Glomerular endothelial cell (primary cell): ENCODE results near the gene INPP5A. TPM values are rescaled to one million over a fixed set of nuclear protein-coding genes. Genes with fewer than 3 reads are reported as not detected.
"Not testable (repeated sequence)": the region's sequence is repeated elsewhere in the genome, so short reads cannot be mapped to it uniquely, and the experiment has no call there.

Experiments used
- DNase-seq: peaks from one replicate; pipeline ENCODE4 v3.0.0-alpha.2; 2011; ENCODE audit warnings: low read depth, low spot score; ENCODE audit errors: extremely low read depth
- total RNA-seq: library from RNA; depleted of rRNA; stranded (reverse); fragments of >200 nt; gene quantifications from 2 replicates; pipeline ENCODE4 v1.2.3, GENCODE V29; 2015

Gene INPP5A
- total RNA-seq, 1 donor from 2014 or later: 43.9 TPM

GRCh38 chr10:132546567-132547420 lies 9.2 kb downstream of the INPP5A start:
- DNase-seq: no peak

DNA sequence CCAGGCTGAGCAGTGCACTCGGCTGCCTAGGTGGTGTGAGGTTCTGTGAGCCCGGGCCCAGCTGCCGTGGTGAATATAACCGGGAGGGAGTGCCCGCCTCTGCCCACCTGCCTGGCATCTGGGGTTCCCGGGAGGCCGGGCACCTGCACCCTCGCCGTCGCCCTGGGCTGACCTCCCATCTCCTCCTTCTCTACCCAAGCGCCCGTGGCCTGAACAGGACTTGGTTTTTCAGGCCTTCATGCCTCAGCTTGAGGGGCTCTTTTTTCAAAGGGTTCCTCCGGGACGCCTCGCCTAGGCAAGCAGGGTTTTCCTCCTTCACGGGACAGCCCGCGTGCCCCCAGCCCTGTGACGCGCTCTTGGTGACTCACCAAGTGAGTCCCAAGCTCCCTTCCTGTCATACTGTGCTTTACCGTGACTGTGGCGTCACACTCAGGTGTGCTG lies 9.9 kb downstream of the INPP5A start:
- DNase-seq: no peak

- DNase-seq: no peak
Observed at GRCh38 chr10:132548106-132548823, 10.7 kb downstream of the INPP5A start.

DNA sequence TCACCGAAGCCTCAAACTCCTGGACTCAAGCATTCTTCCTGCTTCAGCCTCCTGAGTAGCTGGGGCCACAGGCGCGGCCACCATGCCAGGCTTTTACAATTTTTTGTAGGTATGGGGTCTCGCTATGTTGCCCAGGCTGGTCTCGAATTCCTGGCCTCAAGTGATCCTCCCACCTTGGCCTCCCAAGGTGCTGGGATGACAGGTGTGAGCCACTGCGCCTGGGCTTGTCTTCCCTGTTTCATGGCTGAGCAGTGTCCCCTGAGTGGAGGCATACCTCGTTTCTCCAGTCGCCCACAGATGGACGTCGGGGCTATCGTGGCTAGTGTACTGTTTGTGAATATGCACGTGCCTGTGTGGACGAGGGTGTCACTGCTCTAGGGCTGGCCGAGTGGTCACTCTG lies 11.3 kb downstream of the INPP5A start:
- DNase-seq: no peak

DNA sequence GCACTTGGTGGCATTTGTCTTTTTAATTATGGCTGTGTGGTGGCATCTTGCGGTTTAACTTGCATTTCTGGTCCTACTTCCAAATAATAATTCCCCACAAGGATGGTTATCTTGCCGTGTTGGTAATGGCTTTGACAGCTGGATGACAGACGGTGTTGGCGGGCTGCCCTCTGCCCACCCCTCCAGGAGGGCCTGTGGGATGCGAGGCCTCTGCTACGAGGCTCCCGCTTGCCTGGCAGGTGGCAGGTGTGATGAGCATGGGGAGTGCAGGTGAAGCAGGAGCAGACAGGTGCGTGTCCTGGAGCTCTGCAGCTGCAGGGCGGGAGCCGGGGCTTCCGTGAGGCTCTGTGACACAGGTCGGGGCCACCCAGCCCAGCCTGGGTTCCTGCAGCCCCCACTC lies 11.8 kb downstream of the INPP5A start:
- no peak for DNase-seq

DNA sequence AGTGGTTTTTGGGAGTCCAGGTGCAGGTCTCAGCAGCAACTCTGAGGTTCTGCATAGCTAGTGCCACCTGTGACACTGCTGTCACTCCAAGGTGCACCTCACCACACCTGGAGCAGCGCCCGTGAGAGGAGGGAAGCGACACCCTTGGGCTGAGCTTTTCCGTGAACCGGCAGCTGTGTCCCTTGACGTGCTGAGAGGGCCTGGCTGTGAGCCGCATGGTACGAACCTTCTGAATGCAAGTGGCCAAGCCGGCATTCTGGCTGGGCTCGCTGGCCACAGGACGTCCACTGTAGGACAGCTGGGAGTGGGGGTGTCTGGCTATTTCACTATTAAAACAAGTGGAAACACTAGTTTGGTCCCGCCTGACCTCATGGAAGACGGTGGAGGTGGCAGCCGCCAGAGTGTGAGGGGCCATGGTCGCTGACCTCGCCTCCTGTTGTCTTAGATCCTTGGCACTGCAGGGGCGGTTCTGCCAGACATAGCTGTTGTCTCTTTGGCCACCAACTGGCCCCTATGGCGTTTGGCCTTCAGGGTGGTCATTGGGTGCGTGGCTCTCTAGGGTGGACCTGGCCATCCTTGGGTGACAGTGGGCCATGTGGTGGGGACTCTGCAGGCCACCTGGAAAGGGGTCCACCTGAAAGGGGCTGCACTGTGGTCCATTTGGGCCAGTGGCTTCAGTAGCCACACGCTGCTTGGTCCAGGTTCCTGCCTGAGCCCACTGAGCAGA lies 12.9 kb downstream of the INPP5A start:
- DNase-seq: no peak

DNA sequence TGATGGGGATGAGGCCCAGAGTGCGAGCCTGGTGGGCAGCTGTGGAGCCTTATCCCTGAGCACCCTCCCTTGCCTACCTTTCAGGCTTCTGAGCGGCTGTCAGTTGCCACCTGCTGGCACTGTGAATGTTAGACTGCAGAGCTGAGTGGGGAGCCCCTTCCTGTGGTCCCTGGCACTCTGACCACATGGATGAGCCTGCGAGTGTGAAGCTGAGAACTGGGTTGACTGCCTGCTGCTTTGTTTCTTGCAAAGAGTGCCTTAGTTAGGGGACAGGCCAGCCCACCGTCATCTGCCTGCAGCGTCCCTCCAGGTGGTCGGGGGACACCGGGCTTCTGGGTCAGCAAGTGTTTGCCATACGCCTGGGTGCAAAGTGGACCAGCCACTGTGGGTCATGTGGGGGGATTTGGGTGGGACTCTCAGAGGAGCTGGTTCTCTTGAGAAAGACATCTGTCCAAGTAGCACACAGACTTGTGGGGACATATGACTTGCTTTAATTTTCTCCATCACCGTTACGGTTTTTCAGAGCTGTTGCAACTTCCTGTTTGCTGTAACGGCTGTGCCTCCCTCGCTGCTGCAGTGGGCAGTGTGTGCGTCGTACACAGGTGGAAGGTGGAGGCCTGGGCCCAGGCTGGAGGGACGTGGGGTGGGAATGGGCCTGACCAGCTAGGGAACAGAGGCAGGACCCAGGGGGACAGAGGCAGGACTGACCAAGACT lies 13.7 kb downstream of the INPP5A start:
- no peak for DNase-seq

DNA sequence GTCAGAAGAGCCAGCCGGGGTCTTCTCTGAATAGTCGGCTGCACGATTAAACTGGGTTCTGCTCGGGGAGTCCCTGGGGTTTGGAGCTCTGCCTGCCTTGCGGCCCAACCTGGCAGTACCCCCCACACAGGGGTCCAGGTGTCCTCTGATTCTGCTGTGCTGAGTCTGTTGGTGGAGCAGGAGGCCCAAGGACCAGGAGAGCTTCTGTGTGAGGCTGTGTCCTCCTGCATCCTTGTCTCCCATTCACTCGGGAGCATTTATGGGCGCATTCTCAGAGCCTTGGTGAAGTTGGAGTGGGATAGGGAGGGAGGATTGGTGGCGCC lies 14.2 kb downstream of the INPP5A start:
- no peak for DNase-seq

DNA sequence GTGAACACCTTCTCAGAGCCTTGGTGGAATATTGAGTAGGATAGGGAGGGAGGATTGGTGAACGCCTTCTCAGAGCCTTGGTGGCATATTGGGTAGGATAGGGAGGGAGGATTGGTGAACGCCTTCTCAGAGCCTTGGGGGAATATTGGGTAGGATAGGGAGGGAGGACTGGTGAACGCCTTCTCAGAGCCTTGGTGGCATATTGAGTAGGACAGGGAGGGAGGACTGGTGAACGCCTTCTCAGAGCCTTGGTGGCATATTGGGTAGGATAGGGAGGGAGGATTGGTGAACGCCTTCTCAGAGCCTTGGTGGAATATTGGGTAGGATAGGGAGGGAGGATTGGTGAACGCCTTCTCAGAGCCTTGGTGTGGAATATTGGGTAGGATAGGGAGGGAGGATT lies 15.0 kb downstream of the INPP5A start:
- DNase-seq: not testable (repeated sequence)

GRCh38 chr10:132553568-132553967 lies 16.0 kb downstream of the INPP5A start:
- DNase-seq: not testable (repeated sequence)

DNA sequence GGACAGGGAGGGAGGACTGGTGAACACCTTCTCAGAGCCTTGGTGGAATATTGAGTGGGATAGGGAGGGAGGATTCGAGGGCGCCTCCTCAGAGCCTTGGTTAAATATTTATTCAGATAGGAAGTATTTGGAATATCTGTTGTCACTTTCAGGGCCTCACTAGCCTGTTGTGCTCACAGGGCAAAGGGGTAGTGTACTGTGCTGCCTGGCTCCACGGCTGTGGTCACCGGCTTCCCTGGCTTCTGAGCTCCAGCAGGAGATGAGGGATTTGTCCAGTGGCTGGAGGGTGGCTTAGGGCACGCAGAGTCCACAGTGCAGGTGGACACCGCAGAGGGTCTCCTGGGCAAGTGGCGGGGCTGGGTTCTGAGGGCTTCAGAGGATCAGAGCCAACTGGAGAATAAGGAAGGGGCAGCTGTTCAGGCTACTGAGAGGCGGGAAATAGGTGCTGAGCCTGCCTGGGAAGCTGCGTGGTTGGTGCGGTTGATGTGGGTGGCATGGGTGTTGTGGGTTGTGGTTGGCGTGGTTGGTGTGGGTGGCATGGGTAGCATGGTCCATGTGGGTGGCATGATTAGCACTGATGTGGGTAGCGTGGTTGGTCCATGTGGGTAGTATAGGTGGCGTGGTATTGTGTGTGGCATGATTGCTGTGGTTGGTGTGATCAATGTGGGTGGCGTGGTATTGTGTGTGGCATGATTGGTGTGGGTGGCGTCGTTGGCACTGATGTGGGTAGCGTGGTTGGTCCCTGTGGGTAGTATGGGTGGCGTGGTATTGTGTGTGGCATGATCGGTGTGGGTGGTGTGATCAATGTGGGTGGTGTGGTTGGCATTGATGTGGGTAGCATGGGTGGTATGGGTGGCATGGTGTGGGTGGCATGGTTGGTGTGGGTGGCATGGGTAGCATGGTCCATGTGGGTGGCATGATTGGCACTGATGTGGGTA lies 16.7 kb downstream of the INPP5A start:
- no peak for DNase-seq

- DNase-seq: no peak
Observed at GRCh38 chr10:132554991-132555647, 17.5 kb downstream of the INPP5A start.

DNA sequence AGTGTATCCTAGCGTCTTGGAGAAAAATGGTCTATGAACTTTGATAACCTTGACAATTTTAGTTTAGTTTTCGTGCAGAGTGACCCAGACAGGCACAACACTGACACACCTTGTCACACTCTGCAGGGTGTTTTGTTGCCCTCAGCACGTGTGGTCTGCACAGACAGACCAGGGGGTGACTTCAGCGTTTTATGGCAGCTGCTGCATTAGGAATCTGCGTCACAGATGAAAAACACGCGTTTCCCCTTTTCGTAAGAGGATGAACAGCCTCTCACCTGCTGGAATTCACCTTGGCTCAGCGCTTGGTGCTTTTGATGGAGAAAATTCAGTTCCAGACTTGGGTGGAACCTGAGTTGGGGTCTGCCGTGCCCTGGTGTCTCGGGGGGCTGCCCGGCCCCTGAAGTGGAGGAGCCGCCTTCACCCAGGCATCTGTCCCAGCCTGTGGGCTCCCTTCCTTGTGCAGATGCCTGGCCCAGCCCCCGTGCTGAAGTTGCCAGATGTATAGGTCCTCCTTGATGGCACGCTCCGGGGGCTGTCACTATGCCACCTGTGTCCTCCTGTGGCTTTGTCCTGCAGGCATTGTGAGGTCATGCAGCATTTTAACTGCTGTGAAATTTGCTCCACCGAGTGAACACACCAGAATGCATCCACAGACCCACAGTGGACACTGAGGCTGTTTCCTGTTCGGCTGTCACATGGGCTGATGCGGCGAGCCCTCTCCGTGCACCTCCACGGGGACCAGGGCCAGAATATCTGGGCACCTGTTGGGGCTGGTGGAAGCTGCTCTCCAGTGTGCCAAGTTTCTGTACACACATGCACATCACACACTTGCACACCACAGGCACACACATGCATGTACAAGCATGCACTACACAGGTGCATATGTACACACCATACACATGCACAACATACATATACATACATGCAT lies 18.3 kb downstream of the INPP5A start:
- DNase-seq: no peak

DNA sequence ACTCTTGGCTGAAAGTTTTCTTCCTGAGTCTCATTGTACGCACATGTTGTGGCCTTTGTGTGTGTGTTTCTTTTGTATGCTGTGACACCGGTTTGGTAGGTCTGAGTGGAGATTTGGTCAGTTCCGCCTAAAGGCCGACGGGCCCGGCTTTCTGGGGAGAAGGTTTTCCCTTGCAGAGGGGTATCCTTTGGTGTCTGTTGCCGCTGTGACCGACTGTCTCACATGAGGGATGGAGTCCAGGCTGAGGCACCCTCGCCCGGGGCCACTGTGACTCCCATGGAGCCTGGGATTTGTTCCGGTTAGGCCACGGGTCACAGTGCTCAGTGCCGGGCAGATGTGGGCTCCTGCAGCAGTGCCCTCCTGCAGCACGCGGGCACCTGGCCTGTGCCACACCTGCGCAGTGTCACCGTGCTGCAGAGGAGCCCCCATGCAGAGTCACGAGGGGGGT lies 19.4 kb downstream of the INPP5A start:
- DNase-seq: no peak

DNA sequence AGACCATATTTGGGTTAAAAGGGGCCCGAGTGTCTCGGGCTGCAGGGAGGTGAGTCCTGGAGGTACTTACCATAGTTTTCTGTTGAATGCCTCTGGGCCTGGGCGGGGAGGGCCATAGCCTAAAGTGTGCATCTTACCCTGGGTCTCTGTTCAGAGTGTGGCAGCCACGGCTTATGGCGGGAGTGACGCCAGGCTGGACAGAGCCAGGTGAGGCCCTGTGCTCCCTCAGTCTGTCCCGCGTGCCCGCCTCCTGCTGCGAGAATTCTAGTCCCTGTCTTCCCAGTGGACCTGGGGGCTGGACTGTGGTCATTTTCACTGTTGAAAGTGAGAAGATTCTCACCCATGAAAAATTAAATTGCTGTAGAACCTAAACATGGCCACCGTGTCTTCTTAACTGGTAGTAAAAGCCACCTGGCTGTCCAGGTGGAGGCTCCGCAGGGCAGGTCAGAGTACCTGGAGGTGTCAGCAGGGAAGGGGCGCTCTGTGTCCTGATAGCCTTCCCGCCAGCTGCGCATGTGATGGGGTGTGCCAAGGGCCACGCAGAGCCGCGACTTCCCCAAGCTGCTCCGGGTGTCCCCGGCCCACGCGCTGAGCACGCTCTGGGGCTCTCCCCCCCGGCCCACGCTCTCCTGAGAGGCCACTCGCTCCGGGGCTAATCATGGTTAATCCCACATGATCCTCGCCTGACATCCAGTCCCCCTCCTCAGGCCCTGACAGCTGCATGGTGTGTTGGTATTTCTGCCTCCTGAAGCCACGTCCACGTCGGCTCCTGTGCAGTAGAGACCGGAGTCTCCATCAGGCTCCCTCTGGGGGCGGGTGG lies 20.3 kb downstream of the INPP5A start:
- DNase-seq: no peak

DNA sequence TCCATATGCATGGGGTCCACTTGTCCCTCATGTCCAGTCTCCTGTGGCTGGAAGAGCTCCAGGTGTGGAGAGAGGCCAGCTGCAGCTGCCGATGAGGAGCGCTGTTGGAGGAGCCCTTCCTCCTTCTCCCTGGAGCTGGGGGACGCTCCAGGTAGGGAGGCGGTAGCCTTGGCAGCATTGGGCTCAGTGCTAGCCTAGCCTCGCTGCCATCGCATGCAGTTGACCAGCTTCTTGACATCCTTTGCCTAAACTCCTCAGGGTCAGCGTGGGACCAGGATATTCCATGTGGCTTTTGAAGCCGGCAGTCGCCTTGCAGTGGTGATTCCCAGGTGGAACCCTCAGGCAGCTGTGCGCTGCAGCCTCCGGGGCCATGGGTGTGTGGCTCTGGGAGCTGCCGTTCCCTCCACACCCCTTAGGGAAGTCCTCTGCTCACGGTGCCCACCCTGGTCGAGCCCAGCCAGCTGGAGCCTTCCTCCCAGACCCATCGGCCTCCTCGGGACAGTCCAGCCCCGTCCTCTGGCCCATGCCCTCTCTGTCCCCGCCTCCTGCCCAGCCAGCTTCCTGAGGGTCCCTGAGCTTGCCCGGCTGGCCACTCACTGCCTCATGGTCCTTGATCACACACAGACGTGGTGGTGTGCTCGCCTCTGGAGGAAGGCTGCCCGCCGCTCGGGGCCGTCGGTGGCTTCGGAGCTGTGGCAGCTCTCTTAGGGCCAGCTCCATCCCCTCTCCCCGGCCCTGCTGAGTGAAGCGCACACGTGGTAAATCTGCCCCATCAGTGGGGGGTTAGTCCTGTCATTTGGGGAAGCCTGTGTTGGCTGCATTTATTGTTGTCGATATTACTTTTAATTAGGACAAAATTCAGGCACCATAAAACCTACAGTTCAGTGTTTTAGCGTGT lies 21.2 kb downstream of the INPP5A start:
- no peak for DNase-seq
